ENCODE data around the gene CORO1A.

GRCh38 chr16:30180741-30181140, 2.7 kb upstream of the CORO1A start:
- TF ChIP-seq POLR2AphosphoS5 (IDR thresholded peaks at IDR 0.05; ENCODE audit: low read depth, low read length) (no peak), RAD21 (IDR thresholded peaks at IDR 0.05; ENCODE audit: low read depth) (no peak), POLR2A (IDR thresholded peaks at IDR 0.05; ENCODE audit: borderline replicate concordance, extremely low read depth, insufficient read depth, insufficient read length) (no peak), CTCF (IDR thresholded peaks at IDR 0.05 in 2 of 3, conservative IDR thresholded peaks at IDR 0.05 in 1 of 3; ENCODE audit: borderline replicate concordance in 1 of 3, insufficient read depth in 1 of 3, low read depth in 2 of 3, low read length in 2 of 3) (no peak), EZH2 (IDR thresholded peaks at IDR 0.05) (no peak), ZNF274 (IDR thresholded peaks at IDR 0.05; ENCODE audit: low read depth, low read length) (no peak), CEBPB (IDR thresholded peaks at IDR 0.05; ENCODE audit: low read depth) (no peak)
